AG09319 (cell line): Measurements from ENCODE around the gene MRPS25.

Experiments used
- DNase-seq: peaks from one replicate; pipeline ENCODE4 v3.0.0-alpha.2; 2010; ENCODE audit warnings: low read depth; ENCODE audit errors: extremely low read depth
- CTCF ChIP-seq: IDR thresholded peaks from 2 replicates; pipeline ENCODE4 v1.5.1; 2011; ENCODE audit warnings: low read depth, mild to moderate bottlenecking, inconsistent platforms, low read length, moderate library complexity

MRPS25 gene

DNA sequence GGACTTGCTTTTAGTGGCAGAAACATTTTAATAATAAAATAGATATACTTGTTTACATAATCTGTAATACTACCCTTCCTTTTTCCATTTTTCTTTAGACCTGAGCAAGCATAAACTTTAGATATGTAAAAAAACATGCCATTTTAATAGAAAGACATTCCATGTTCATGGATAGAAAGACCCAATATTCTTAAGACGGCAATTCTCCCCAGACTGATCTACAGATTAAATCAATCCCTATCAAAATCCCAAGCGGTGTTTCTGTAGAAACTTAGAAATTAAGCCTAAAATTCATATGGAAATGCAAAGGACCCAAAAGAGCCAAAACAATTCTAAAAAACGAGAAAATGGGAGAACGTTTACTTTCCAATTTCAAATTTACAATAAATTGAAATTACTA is 11.6 kb downstream of the MRPS25 start:
- TF ChIP-seq CTCF: no peak
- no peak for DNase-seq

- no peak for DNase-seq
- no peak for TF ChIP-seq CTCF
These were observed 12.5 kb downstream of the MRPS25 start for GRCh38 chr3:15052335-15053242.

DNA sequence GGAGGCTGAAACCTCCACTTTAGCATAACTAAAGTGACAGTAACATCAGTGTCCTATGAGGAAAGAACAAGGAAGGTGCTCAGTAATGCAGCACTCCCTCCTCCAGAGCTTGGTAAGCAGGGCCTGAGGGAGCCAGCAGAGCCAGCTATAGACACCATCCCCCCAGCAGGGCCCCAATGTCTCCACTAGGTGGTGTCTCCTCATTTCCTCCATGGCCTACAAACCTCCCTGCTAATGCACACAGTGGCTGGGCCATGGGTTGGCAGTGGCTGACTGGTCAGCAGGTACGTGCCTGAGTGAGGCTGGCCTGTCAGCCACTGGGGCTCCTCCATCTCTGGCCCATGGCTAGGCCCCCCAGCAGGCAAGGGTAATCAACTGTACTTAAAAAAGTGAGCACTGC is 13.6 kb downstream of the MRPS25 start:
- no peak for DNase-seq
- peak; percentile 49 for TF ChIP-seq CTCF

- TF ChIP-seq CTCF: no peak
- no peak for DNase-seq
These were observed 14.6 kb downstream of the MRPS25 start for GRCh38 chr3:15050405-15051092.

- no peak for DNase-seq
- no peak for TF ChIP-seq CTCF
These were observed 15.5 kb downstream of the MRPS25 start for GRCh38 chr3:15049584-15049983.

DNA sequence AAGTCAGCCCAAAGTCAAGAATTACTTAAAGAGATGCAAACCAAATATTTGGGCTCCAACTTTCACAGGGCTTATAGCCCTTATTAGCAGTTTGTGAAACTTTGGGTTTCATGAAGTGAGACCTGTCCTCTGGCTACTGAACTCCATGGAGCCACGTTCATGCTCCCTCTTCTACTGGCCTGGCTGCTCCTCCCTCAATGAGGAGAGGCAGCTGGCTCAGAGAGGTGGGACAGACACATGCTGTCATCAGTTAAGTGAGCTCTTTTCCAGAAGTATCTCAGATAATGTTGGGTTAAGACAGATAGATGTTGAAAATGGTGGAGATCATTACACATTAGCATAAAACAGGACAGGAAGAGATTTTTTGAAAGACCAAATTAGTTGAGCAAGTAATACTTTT is 19.4 kb downstream of the MRPS25 start:
- no peak for TF ChIP-seq CTCF

DNA sequence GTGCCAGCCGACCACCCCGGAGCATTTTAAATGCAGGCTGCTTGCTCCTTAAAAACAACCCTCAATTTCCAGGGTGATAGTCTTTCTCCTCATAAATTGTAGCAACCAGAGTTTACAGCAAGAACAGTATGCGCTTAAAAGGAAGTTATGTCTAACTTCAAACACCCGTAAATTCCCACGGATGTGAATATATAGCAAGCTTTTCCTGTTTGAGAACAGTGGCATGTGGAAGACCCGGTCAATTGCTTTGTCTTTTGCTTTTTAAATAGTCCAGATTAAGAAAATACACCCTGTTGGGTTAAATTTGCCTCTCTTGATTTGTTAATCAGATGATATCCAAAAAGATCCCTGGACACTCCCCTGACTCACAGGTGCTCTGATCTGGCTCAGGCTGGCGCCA is 20.8 kb downstream of the MRPS25 start:
- DNase-seq: no peak
- no peak for TF ChIP-seq CTCF

More for the DNA sequence above, 19.4 kb downstream of the MRPS25 start:
- no peak for DNase-seq
